Keratinocyte (primary cell): Measurements from ENCODE around the gene SMIM14.

ENCODE experiments used
- CTCF ChIP-seq, 3 experiments: IDR thresholded peaks in 1 of 3; conservative IDR thresholded peaks in 1 of 3; optimal IDR thresholded peaks in 1 of 3; 2 replicates in 2 of 3; 3 replicates in 1 of 3; pipeline versions ENCODE3 to v1.5.1; 2011; ENCODE audit warnings: low read length in 3 of 3, mild to moderate bottlenecking in 3 of 3, moderate library complexity in 2 of 3, control low read depth in 1 of 3, inconsistent platforms in 1 of 3; ENCODE audit not compliant: insufficient read depth in 2 of 3; ENCODE audit errors: extremely low read depth in 1 of 3
- EZH2 ChIP-seq: IDR thresholded peaks from one replicate; pipeline ENCODE4 v1.6.1; 2012; ENCODE audit warnings: inconsistent platforms, mild to moderate bottlenecking, low read length, moderate library complexity

- TF ChIP-seq CTCF (optimal IDR thresholded peaks at IDR 0.05 in 1 of 3, IDR thresholded peaks at IDR 0.05 in 1 of 3, conservative IDR thresholded peaks at IDR 0.05 in 1 of 3; ENCODE audit: extremely low read depth in 1 of 3, insufficient read depth in 2 of 3, low read length in 3 of 3) (no peak), EZH2 (no peak)
These were observed 30.2 kb downstream of the SMIM14 start for GRCh38 chr4:39608451-39608850.
